HG03175 (cell line): ENCODE data around the gene STAP2.
"Not testable (repeated sequence)": the region's sequence is repeated elsewhere in the genome, so short reads cannot be mapped to it uniquely, and the experiment has no call there.

Experiments used
- ATAC-seq: cut with Tn5 transposase; IDR thresholded peaks from one replicate; pipeline ENCODE4 v1.9.1; 2021; ENCODE audit warnings: mild to moderate bottlenecking, moderate library complexity; ENCODE audit not compliant: unreplicated experiment

Gene STAP2

DNA sequence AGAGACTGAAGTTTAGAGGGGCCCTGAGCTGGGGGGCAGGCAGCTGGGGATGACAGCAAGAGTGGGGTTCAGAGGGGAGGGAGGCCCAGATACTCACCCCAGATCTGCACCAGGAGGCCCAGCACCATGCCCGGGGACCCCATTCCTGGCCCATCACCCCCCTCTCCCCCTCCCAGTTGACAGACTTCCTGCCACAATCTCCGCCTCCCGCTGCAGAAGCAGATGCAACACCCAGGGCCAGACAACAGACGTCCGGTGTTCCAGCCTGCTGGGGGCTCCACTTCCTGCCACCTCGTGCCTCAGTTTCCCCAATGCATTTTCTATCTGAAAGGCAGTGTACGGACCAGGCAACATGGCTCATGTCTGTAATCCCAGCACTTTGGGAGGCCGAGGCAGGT, 36.4 kb downstream of the STAP2 start, which contains the start of gene TMIGD2:
TMIGD2 (minus strand) TSS at position 147 of the 398 bp plus-strand sequence; CDS start at position 143, 4 bp downstream.
- no peak for ATAC-seq

DNA sequence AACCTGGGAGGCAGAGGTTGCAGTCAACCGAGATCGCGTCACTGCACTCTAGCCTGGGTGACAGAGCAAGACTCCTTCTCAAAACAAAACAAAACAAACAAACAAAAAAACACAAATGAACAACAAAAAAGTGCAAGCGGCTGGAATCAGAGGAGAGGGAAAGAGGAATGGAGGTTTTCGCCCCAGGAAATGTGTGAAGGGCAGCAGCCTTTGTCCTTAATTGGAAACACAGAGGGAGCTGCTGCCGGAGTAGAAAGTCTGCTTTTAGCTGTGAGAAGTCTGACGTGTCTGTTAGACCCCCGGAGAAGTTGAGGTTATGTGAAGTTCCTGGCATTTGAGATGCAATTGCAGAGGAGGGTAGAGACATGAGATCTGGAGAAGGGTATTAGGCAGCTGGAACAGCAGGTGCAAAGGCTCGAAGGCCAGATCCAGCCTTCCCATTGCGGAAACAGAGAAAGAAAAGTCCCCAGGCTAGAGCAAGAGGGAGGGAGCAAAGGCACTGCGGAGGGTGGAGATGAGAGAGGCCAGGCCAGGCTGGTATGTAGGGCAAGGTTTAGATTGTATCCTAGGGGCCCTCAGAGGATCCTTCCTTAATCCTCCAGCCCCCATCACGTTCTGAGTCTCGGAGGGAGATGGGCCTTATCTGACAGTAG, 36.9 kb downstream of the STAP2 start:
- ATAC-seq = no peak

DNA sequence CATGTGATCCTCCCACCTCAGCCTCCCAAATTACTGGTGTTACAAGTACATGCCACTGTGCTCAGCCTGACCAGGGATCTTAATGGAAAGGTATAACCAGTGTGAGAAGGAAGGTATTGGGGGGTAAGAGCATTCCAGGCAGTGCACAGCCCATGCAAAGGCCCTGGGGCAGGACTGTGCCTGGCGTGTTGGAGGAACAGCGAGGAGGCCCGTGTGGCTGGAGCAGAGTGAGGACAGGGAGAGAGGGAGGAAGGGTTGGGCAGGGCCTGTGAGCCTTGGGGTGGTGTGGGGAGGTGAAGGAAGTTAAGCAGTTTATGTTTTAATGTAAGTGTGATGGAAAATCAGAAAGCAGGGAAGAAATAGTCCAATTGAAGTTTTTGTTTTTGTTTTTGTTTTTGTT, 38.0 kb downstream of the STAP2 start:
- ATAC-seq = no peak

DNA sequence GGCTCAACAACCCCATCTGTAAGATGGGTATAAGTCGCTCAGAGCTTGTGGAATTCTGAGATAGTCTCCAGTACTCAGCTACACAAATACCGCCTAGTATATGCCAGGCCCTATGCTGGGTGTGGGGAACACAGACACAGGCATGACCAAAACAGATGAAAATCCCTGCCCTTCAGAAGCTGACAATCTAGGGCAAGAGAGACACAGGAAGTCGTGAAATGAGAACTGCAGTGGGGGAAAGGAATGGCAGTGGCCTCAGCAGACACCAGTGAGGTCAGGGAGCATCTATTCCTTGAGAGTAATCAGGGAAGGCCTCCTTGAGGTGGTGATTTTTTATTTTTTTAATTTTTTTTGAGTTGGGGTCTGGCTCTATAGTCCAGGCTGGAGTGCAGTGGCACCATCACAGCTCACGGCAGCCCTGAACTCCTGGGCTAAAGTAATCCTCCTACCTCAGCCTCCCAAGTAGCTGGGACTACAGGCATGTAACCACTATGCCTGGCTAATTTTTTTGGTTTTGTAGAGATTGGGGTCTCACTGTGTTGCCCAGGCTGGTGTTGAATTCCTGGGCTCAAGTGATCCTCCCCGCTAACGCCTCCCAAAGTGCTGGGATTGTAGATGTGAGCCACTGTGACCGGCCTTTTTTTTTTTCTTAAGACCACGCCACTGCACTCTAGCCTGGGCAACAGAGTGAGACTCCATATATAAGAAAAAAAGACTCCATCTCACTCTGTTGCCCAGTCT, 39.6 kb downstream of the STAP2 start:
- ATAC-seq = no peak

DNA sequence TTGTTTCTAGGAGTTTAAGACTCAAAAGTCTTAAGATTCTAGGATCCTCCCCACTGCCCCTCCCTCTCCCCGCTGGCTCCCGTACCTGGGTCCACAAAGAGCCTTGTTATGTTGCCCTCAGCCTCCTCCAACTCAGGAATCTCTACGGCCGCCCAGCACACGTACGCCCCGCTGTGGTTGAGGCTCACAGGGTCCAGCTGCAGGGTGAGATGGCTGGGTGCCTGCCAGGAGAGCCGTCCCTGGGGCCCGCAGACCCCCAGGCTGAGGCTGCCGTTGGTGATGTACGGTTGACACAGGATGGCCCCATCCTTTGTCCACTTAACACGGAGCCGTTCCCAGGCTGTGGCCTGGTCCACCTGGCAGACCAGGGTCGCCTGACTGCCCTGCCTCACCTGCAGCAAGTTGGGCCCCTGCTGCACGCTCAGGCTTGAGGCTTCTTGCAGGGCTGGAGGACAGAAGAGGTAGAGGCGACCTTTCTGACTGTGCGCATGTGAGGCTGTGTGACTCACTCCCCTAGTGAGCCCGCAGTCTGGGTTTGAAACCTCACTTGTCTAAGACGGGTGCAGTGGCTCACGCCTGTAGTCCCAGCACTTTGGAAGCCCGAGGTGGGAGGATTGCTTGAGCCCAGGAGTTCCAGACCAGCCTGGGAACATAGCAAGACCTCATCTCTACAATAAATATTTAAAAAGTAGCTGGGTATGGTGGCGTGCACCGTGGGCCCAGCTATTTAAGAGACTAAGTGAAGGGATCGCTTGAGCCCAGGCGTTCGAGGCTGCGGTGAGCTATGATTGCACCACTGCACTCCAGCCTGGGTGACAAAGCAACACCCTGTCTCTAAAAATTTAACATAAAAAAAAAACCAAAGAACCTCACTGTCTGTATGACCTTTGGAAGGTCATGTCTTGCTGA, 40.5 kb downstream of the STAP2 start:
- no peak for ATAC-seq

DNA sequence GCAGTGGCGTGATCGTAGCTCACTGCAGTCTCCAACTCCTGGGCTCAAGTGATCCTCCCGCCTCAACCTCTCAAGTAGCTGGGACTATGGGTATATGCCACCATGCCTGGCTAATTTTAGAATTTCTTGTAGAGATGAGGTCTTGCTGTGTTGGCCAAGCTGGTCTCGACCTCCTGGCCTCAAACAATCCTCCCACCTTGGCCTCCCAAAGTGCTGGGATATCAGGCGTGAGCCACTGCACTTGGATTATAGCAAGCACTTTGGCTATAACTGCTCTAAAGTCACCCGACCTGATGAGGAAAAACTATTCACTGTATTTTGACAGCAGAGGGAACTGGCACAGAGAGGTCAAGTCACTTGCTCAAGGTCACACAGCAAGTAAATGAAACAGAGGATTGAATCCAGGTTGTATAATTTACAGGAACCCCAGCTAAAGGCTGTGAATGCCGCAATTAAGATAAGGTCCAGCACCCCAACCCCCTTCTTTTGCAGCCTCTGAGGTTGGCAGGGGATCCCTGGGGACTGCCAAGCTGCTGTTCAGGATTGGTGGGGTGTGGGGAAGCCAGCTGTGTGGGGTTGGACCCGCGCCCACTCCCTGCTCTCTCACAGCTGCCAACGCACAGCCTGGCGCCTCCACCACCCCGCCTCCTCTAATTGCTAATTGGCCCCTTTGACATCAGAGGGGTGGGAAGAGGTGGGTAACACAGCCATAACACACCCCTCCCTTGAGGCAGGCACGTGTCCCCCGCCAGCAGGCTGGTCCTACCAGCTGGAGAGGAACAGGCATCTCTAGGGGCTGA, 42.5 kb downstream of the STAP2 start:
- no peak for ATAC-seq

DNA sequence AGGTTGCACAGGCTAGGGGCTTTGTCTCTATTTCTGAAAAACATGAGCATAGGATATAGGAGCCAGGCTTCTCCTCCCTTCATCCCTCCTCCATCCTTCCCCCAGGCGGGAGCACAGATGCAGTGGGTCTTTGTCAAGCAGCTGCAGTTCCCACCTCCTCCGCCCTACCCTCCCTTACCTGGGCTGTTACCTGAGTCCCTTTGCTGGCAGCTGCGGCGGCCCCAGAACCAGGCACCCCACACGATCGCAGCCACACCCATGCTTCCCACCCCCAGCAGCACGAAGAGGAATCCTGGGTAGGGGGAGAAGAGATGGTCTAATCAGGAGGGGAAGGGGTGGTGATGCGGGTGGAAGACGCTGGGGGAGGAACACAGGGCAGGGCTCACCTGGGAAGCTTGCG, 44.2 kb downstream of the STAP2 start:
- no peak for ATAC-seq

DNA sequence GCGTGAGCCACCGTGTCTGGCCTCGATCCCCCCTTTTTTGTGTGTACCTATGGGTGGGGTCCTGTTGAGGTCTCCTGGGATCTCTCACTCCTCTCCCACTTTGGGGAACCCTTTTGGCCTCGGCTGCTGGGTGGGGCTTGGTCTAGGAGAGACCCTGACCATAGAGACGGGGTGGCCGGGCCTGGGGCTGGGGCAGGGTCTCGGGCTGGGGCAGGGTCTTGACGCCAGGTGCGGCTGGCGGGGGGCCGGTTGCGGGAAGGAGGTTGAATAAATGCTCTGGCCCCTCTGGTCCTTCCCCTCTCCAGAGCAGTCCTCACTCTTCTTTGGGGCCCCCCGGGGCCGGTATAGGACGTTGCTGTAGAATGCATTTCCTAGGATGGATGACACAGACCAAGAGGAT, 46.1 kb downstream of the STAP2 start:
- no peak for ATAC-seq

DNA sequence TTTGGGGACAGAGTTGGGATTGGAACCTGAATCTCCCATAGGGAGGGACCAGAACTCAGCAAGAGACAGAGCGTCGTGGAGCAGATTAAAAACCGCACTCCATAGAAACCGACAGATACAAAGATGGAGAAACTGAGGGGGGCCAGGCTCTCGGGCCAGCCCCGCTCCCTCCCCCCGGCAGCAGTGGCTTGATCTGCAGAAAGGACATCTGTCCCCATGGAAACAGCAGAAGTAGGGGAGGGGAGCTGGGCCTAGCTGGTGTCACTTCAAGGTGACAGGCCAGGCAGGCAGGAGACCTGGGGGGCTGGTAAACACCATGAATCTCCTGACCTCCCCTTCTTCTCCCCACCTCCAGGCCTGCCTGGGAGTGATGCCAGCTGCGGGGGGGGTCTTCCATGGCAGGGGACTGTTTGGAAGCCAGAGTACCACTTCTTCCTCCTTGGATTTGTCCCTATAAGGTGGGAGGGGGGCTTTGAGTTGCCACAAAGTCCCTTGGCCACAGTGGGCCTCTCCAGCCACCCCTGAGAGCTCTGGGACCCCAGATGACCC, 47.4 kb downstream of the STAP2 start:
- ATAC-seq = no peak

DNA sequence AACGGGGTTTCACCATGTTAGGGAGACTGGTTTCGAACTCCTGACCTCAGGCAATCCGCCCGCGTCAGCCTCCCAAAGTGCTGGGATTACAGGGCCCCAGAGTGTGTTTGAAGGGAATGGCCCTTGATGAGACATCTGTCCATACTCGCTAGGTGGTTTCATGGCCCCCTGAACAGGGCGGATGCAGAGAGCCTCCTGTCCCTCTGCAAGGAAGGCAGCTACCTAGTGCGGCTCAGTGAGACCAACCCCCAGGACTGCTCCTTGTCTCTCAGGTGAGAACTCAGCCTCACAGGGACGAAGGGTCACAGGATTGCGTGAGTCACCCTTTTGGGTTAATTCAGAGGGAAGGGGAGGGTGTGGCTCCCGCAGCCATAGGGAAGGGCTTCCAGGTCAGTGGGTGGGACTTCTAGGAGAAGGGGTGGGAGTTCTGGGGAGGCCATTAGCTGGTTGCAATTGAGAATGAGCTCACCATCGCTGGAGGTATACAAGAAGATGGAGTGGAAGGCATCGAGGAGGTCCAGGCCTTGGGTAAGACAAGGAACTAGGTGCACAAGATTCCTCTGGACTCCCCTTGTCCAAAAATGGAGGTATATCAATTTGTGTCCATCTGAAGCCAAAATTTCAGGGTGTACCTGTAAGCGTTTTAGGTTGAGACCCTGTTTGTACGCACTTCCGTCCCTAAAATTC, 50.4 kb downstream of the STAP2 start:
- ATAC-seq = no peak

DNA sequence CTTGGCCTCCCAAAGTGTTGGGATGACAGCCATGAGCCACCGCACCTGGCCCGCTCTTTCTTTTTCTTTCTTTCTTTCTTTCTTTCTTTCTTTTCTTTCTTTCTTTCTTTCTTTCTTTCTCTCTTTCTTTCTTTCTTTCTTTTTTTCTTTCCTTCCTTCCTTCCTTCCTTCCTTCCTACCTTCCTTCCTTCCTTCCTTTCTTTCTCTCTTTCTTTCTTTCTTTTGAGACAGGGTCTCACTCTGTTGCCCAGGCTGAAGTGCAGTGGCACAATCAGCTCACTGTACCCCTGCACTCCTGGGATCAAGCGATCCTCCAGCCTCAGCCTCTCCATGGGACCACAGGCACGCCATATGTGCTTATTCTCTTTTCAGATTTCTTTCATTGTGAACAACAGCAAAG, 52.5 kb downstream of the STAP2 start:
- ATAC-seq = not testable (repeated sequence)

DNA sequence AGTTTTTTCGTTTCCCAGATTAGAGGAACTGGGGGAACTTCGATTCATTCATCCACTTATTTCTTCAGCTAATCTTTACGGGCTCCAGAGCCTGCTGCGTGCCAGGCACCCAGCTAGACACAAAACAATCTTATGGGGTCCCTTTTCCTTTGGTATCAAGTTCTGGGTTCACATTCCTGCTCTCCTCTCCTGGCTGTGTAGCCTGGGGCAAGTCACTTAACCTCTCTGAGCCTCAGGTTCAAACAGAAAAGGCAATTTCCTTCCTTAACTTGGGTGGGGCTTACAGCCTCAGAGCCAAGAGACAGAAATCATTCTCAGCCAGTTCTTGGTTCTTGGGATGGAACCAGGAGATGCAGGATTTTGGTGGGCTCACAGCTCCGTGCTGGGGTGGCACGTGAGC, 53.7 kb downstream of the STAP2 start:
- ATAC-seq = no peak

DNA sequence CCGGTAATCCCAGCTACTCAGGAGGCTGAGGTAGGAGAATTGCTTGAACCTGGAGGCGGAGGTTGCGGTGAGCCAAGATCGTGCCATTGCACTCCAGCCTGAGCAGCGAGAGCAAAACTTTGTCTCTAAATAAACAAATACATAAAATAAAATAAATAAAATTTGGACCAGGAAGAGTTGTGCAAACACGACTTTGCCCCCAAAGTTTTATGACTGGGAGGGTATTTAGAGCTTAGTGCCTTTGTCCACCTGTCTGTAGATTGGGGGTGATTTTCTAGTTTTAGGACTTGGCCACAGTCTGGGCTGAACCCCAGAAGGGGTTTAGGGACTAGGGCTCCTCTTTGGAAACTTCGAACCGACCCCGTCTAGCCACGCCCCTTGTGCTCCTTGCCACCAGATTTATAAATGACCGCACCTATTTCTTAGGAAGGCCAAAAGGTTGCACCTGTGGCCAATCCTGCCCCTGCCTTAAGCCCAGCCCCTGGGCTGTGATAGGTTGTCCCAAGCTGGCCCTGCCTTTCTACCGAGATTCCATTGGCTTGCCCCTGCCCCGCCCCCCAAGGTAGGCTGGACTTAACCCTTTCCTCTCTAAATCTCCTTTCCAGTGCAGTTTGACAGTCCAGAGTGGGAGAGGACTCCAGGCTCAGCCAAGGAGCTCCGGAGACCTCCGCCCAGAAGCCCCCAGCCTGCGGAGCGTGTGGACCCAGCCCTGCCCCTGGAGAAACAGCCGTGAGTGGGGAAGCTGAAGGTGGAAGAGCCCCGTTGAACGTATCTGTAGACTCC, 54.3 kb downstream of the STAP2 start:
- no peak for ATAC-seq

DNA sequence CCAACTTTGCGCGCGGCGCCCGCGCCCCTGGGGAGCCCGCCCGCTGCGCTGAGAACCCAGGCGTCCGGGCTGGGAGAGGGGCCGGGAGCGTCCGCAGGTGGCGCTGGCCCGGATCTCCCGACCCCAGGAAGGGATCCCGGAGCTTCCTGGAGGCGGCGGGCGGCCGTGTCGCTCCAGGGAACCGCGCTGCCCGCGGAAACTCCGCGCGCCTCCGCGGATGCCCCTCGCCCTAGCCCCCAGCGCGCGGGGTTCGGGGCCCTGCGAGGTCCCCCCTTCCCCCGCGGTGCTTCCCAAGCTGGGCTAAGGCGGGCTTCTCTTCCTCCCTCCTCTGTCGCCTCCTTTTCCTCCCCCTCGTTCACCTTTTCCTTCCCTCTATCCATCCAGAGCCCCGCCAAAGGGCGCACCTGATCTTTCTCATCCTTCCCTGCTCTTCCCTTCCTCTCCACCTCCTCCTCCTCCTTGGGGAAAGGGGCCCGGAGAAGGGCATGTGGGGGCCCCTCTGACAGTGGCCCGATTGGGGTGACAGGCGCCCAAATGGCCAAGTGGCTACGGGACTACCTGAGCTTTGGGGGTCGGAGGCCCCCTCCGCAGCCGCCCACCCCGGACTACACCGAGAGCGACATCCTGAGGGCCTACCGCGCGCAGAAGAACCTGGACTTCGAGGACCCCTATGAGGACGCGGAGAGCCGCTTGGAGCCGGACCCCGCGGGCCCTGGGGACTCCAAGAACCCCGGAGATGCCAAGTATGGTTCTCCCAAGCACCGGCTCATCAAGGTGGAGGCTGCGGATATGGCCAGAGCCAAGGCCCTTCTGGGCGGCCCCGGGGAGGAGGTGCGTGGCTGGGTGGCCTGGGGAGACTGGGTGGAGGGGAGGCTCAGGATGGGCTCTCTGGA, 58.9 kb downstream of the STAP2 start:
- ATAC-seq = no peak

DNA sequence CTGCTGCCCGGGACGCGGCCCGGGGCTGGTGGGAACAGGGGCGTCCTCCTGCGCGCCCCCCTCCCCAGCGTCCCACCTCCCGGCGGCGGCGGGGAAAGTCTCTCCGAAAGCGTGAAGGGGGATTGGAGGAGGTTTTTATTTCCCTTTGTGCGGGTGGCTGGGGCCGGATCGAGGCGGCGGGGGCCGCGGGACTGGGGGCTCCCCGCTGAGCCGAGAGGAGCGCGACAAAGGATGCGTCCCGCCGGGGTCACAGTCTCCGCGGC, 59.4 kb downstream of the STAP2 start:
- ATAC-seq = no peak

DNA sequence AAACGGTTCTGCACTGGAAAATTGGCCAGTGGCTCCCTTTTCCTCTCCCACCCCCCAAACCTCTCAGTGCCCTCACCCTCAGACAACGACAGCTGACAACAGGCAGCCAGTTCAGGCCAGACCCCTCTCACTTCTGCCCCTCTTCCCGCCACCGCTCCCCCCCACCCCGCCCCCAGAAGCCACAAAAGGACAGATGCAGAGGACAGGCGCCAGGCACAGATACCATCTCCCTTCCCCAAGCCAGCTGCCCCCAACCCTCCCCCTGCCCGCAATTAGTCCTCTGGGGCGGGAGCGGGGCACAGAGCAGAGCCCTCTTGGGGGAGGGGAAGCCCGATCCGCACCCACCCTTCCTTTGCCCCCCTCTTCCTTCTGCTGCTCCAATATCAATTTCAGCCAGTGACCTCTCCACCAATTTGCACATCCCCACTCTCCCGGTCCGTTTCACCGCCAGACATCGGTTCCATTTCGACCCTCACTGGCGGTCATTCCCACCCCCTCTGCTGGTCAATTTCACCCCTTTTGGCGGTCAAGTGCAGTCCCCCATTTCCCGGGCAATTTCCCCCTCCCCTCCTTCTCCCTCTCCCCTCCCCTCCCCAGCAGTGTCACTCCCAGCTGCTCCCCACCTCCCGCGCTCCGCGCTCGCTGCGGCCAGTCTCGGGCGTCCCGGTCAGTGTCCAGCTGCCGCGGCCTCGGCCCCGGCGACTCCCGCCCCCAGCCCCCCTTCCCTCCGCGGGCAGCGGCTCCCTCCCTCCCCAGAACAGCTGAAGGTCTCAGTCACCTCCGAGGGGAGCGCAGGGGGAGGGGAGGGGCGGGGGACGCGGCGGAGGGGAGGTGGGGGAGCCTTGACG, 60.0 kb downstream of the STAP2 start, which contains the start of gene SHD:
SHD (plus strand) TSS at position 848 of the 848 bp plus-strand sequence. CDS start 798 bp downstream, outside the sequence.
- ATAC-seq = no peak

DNA sequence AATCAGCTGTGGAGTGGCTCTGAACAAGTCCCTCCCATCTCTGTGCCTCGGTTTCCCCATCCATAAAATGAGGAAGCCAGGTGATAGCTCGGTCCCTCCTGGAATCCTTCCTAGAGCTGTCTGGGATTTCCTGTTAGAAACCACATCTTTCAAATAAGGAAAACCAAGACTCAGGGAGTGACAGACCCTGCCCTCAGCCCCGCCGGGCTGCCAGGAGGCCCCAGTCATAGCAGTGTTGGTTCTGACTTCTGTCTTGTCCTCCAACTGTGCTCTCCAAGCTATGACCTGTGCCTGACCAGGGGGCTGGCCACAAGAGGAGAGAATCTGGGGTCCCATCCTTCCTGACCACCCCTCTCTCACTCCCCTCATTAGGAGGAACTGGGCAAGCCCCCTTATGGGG, 60.6 kb downstream of the STAP2 start:
- ATAC-seq = no peak
